NCI-H2081 (cell line): ENCODE measurements around the gene B2M.
"Not testable (repeated sequence)": the region's sequence is repeated elsewhere in the genome, so short reads cannot be mapped to it uniquely, and the experiment has no call there.

ENCODE experiments used
- DNase-seq, 2 experiments: peaks; one replicate each; lab custom pipeline; 2025; lab: John Stamatoyannopoulos, UW

Gene B2M

DNA sequence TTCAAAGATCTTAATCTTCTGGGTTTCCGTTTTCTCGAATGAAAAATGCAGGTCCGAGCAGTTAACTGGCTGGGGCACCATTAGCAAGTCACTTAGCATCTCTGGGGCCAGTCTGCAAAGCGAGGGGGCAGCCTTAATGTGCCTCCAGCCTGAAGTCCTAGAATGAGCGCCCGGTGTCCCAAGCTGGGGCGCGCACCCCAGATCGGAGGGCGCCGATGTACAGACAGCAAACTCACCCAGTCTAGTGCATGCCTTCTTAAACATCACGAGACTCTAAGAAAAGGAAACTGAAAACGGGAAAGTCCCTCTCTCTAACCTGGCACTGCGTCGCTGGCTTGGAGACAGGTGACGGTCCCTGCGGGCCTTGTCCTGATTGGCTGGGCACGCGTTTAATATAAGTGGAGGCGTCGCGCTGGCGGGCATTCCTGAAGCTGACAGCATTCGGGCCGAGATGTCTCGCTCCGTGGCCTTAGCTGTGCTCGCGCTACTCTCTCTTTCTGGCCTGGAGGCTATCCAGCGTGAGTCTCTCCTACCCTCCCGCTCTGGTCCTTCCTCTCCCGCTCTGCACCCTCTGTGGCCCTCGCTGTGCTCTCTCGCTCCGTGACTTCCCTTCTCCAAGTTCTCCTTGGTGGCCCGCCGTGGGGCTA, at the start of gene B2M, which contains the start of gene PATL2:
TSS of gene B2M (plus strand) at position 422 of the 647 bp plus-strand sequence. CDS start at position 452, 30 bp downstream.
TSS of gene PATL2 (minus strand) at position 228 of the 647 bp plus-strand sequence. CDS start 34,833 bp downstream, outside the sequence.
- peak; percentile 93 to 95 for DNase-seq

DNA sequence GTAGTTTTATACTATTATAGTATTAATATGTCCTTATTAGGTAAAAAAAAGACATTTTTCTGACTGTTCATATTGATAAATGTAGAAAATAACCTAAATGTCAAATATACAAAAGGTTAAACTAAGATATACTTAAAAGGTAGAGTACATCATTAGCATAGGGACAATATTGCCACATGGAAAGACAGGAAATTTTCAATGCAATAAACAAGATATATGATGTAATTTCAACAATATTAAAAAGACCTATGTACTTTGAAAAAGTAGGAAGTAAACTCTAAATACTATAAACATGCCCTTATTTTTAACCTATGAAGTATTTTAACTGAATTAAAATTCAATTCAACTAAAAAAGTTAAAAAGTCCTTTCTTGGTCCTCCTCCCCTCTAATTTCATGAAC, 49.7 kb upstream of the B2M start:
- no peak for DNase-seq

DNA sequence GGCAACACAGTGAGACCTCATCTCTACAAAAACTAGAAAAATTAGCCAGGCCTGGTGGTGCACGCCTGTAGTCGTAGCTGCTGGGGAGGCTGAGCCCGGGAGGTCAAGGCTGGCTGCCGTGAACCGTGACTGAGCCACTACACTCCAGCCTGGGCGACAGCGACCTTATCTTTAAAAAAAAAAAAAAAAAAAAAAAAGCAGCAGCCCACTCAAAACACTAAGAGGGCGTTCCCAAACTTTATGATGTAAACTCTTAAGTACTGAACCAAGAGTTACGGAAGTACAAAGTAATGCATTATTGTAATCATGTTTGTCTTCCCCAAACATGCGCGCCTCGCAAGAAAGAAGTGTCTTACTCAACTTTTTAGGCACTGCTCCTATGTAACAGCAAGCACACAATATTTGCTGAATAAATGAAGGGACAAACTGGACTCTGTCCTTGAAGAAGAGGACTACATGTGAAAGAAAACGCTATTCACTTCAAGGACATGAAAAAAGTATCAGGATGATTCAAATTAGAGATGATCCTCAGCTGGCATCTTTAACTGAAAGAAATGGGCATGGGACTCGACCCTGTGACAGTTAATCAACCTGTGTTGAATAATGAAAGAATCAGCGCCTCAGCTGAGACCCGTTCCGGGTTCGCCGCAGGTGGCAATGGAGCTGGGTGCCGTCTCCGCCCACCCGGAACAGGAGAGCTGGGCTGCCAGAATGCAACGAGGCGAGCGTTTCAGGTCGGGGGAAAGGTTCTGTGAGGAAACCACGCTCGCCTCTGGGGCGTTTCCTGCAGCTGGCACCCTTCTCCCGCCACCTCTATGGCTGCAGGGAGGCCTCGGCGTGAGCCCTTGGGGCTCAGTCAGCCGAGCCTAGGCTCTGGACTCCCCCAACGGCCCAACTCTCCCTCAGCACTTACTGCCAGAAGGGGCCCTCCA, 48.6 kb upstream of the B2M start:
- DNase-seq = peak; percentile 60 to 70

DNA sequence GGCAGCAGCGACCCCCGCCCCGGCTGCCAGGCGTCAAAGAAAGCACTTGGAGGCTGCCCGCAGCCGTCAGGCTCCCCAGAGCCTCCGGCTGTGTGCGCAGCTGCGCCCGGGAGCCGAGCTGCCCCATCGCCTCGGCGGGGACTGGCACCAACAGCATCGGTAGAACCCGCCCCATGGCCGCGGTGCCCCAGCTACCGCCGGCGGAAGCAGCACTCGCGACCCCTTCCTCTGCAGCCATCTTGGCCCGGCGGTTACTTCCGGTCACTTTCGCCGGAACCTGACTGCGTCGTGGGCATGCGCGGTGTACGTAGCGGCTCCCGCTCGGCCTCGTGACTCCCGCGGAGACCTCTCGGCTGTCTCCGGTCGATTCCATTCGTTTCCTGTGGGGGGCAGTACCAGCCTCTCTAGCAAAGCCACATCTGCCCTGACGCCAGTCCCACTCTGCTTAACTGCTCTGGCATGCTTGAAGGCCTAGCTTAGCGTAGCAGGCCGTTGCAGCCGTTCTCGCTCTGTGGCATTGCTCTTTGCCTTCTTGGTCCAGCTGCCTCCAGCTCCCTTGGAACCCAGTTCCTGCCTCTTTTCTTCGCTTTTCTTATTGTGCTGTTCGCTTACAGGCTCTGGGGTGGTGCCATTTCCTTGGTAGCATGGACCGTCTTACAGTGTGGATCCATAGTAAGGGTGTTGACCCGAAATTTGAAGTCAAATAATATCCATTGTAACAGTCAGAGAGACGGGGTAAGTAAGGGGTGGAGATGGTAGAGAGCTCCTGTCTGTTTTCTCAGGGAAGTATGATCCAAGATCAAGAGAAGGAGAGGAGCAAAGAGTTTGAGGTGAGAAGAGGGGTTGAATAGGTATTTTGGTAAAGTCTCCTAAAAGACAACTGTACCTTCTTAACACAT, 47.7 kb upstream of the B2M start, which contains the start of gene SPG11:
TSS of gene SPG11 (minus strand) at position 253 of the 899 bp plus-strand sequence. CDS start at position 238, 15 bp downstream.
- peak; percentile 97 for DNase-seq

DNA sequence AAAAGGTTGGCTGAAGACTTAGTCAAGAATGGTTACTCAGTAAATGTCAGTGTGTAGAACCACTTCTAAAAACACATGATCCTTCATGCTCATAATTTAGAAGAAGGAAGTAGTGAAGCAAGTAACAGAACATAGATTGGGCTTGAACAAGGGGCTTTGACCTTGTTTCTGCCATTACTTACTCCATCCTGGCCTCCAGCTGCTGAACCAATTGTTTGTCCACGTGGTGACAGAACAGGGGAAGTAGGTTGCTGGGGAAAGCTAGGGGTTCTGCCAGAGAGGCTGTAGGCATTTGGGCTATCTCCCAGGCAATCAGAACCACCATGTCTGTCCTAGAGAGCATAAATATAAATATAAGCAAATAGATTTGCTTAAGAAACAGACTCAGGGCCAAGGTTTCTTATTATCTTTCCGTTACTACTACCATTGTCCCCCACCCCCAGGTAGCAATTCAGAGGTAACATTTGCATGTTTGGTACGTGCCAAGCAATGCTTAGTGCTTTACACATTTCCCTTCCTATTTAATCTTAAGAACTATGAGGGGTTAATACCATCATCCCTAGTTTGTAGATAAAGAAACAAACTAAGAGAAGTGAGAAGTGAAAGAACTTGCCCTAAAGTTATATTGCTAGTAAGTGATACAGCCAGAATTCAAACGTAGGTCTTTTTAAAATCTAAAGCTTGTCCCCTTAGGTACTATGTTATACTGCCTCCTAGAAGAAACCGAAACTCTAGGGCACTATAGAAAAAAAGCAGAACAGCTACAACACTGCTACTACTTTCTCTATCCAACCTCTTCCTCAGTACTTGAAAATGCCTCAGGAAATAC, 44.9 kb upstream of the B2M start:
- DNase-seq = no peak

DNA sequence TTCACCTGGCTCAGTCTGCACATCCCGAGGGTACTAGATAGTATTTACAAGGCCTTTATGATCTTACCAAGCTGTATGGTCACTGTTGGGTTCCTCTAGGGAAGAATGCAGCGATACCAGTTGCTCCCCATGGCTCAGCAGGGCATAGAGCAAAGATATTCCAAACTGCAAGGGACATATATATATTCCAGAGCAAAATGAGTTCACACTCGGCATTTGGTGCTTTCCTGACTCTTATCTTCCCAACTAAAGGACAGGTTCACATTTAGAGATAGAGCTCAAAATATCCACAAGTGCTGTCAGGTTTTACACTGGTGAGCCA, 44.3 kb upstream of the B2M start:
- no peak for DNase-seq

DNA sequence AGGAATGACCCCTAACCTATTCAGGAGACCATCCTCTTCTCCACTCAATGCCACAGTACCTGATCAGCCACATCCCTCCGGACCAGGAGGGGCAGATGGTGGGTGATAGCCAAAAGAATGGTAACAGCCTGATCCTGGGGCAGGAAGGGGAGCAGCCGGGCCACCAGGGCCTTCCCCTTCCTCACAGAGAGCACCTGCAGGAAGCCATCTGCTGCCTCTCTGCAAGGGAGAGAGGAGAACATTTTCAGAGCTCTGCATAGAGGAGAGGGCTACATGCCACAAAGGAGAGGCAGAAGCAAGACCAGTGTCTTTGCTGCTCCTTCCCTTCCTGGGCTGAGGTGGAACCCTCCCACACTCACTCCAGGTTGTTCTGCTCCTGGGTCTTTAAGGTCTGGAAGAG, 42.4 kb upstream of the B2M start:
- no peak for DNase-seq

DNA sequence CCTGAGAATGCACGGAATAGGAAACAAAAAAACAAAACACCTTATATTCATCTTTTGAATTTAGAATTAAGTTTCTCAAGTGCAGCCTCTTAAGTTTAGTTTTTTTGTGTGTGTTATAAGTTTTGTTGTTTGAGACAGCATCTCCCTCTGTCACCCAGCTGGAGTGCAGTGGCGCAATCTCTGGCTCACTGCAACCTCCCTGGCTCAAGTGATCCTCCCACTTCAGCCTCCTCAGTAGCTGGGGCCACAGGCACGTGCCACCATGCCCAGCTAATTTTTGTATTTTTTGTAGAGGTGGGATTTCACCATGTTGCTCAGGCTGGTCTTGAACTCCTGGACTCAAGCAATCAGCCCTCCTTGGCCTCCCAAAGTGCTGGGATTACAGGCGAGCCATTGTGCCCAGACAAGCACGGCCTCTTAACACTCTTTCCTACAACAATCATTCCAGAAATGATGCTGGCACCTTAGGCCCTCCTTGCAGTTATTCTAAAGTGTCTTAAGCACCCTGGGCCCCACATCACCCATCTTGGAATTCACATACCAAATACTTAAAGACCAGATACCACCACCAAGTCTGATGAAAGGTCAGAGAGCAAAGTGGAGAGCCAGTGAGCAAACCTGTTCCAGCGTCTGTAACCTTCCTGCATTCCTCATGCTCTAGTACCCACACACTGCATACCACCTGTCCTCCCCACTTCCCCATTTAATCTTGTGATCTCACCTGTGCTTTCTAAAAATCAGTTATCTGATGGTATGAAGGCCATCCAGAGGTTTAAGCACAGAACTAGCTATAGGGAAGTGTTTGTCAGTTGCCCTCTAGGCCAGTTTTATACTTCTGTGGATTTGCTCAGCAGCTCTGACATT, 41.0 kb upstream of the B2M start:
- DNase-seq = no peak

DNA sequence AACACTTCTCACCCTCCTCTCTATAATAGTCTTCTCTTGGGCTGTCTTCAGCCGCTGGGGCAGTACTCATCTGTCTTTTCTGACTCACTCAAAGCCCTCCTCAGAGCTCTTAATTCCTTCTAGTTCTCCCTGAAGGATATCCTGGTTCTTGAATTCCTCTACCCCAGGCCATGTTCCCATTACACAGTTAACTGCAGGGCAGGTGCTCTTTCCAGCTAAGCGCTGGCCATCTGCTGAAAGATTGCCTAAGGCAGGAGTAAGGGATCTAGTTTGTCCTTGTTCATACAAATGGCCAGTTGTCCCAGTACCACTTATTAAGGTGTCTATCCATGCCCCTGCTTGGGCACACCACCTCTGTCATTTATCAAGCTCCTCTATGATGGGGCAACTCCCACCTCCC, 37.7 kb upstream of the B2M start:
- DNase-seq = no peak

DNA sequence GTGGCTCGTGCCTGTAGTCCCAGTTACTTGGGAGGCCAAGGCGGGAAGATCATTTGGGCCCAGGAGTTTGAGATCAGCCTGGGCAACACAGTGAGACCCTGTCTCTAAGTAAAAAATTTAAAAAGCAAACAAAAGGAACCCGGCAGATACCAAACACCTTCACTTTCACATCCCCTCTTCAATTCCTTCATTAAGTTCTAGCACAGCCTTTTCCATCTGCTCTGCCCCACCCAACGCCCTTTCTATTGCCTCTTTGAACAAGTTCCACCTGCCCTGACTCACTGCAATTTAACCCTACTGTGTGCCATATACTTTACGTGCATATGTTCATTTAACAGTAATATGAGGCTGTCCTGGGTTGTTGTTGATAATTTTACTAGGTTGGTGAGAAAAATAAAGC, 35.4 kb upstream of the B2M start:
- DNase-seq = no peak

DNA sequence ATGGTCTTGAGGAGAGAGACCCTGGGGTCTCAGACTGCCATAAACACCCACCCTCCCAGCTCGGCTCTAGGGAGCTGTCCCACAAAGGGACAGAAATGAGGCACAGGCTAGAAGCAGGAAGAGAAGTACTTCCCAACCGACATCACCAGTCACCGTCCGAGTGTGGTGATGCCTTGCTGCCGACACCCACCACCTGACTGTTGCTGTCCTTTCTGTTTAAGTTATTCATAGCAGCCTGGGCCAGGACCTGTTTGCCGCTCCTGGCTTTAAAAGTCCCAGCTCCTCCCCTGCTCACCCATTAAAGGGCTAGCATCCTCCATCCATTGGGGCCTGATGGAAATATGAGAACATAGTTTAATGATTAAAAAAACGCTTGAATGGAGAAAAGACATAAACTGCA, 34.6 kb upstream of the B2M start:
- no peak for DNase-seq

DNA sequence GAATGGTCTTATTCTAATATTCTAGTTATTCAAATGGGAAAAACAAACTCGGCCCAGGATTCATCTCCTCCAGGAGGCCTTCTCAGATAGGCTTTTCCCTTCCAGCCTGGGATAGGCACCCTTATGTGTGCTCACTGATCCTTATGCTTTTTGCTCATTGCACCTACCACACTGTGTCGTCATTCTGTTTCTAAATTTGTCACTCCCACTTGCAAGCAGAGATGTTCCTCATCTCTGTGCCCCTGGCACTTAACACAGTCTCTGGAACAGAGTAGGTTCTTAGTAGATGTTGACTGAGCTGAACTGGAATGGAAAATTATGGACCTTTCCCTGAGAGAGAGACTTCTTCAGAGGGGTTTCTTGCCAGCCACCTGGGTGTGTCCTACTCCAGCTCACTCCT, 29.1 kb upstream of the B2M start:
- DNase-seq = no peak

DNA sequence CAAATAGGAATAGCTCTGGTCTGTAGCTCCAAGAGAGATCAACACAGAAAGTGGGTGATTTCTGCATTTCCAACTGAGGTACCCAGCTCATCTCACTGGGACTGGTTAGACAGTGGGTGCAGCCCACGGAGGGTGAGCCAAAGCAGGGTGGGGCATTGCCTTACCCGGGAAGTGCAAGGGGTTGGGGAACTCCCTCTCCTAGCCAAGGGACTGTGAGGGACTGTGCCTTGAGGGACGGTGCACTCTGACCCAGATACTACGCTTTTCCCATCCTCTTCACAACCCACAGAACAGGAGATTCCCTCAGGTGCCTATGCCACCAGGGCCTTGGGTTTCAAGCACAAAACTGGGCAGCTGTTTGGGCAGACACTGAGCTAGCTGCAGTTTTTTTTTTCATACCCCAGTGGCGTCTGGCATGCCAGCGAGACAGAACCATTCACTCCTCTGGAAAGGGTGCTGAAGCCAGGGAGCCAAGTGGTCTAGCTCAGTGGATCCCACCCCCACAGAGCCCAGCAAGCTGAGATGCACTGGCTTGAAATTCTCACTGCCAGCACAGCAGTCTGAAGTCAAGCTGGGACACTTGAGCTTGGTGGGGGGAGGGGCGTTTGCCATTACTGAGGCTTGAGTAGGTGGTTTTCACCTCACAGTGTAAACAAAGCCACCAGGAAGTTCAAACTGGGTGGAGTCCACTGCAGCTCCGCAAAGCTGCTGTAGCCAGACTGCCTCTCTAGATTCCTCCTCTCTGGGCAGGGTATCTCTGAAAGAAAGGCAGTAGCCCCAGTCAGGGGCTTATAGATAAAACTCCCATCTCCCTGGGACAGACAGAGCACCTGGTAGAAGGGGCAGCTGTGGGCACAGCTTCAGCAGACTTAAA, 28.3 kb upstream of the B2M start:
- DNase-seq = peak; percentile 8 to 45

DNA sequence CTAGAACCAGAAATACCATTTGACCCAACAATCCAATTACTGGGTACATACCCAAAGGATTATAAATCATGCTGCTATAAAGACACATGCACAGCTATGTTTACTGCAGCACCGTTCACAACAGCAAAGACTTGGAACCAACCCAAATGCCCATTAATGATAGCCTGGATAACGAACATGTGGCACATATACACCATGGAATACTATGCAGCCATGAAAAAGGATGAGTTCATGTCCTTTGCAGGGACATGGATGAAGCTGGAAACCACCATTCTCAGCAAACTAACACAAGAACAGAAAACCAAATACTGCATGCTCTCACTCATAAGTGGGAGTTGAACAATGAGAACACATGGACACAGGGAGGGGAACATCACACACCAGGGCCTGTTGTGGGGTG, 22.0 kb upstream of the B2M start:
- not testable (repeated sequence) for DNase-seq

DNA sequence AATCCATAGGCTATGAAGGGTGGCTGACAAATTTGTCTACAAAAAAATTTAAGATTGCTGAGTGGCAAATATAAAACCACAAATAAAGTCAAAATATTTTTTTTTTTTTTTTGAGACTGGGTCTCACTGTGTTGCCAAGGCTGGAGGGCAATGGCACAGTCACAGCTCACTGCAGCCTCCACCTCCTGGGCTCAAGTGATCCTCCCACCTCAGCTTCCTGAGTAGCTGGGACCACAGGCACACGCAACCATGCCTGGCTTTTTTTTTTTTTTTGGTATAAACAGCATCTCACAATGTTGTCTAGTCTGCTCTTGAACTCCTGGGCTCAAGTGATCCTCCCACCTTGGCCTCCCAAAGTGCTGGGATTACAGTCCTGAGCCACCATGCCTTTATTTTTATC, 21.1 kb upstream of the B2M start:
- not testable (repeated sequence) for DNase-seq

DNA sequence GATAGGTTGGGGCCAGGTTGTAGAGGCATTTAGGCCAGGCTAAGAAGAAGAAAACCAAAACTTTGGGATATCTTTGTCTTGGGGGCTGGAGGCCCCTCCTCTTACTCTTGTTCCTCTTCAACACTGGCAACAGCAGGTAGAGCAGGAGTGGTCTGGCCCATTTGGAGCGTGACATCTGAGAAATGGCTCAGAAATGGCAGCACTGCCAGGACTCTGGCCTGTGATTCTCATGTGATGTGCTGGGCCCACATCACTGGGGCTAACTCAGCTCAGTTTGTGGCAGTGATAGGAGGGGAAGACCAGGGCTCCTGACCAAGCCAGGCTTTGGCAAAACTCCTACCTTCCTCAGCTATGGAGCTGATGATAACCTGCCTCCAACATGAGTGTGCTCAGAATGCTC, 18.7 kb upstream of the B2M start:
- no peak for DNase-seq

DNA sequence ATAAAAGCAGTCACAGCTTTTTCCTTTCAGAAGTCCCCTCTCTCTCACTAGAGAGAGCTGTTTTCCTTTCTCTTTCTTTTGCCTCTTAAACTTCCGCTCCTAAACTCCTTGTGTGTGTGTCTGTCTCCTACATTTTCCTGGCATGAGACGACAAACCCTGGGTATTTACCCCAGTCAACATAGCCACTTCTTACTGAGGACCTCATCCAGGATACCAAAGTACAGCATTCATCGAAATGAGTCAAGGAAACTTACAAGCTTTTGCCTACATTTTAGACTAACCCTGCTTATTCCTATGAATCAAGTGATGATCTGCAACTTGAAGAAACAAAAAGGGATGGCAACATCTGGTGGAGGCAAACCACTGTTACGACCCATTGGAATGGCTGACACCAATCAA, 16.9 kb upstream of the B2M start:
- DNase-seq = no peak

DNA sequence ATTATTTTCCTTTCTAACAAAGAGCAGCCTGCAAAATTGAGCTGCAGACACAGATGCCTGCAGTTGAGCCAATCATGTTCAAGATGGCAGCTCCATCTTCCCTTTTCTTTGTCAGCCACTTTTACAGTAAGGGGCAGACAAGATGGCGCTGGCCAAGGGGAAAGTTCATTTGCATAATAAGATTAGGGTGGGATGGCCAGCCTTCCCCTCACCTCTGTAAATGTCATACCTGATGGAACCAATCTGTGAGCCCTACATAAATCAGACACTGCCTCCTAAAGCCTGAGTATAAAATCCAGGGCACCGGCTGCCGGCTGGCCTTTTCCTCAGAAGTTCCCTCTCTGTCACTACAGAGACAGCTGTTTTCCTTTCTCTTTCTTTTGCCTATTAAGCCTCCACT, 16.0 kb upstream of the B2M start:
- DNase-seq = no peak

DNA sequence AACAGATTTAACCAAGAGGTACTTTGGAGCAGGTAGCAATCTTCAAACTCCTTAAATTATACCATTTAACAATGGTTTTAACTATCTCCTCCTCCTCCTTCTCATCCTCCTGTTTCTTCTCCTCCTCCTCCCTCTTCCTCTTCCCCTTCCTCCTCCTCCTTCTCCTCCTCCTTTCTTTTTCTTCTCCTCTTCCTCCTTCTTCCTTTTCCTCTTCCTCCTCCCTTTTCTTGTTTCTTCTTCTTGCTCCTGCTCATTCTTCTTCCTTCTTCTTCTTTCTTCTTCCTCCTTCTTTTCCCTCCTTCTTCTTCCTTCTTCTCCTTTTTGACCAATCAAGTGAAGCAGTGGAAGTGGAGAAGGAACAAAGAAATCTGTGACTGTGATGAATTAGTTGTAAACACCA, 14.3 kb upstream of the B2M start:
- no peak for DNase-seq
